GM12865 (cell line): ENCODE results near the gene NTNG1.

Experiments
- DNase-seq: peaks from one replicate; pipeline ENCODE4 v3.0.0; 2010; ENCODE audit warnings: low read depth
- H3K4me3 ChIP-seq: 2 replicates; pipeline ENCODE4 v1.5.1; 2011; ENCODE audit warnings: mild to moderate bottlenecking, low read depth, low read length, control low read depth
- CTCF ChIP-seq: IDR thresholded peaks from 2 replicates; pipeline ENCODE4 v1.5.1; 2011; ENCODE audit warnings: low read length, control low read depth, low read depth, inconsistent platforms; ENCODE audit not compliant: insufficient read depth; ENCODE audit errors: missing control alignments

NTNG1 gene

GRCh38 chr1:107172450-107173170 lies 31.8 kb downstream of the NTNG1 start:
- no peak overlapping the region for H3K4me3 ChIP-seq
- no peak for TF ChIP-seq CTCF
- DNase-seq = no peak

- no peak overlapping the region for H3K4me3 ChIP-seq
- no peak for TF ChIP-seq CTCF
- DNase-seq = no peak
Observed at GRCh38 chr1:107175102-107175909, 34.5 kb downstream of the NTNG1 start.

GRCh38 chr1:107181253-107181969 lies 40.6 kb downstream of the NTNG1 start:
- TF ChIP-seq CTCF = no peak
- DNase-seq = no peak
- no peak overlapping the region for H3K4me3 ChIP-seq

GRCh38 chr1:107183011-107183410 lies 42.2 kb downstream of the NTNG1 start:
- no peak for TF ChIP-seq CTCF
- no peak overlapping the region for H3K4me3 ChIP-seq
- DNase-seq = no peak

GRCh38 chr1:107184888-107185287 lies 44.0 kb downstream of the NTNG1 start:
- TF ChIP-seq CTCF = no peak
- H3K4me3 ChIP-seq = no peak overlapping the region
- DNase-seq = no peak

- no peak overlapping the region for H3K4me3 ChIP-seq
- TF ChIP-seq CTCF = no peak
- DNase-seq = no peak
Observed at GRCh38 chr1:107187399-107187798, 46.6 kb downstream of the NTNG1 start.
